ENCODE data around the gene NME7.
A peak's percentile ranks its signal among the peaks of the same experiment; 100 is the strongest.

NME7 gene

GRCh38 chr1:169106921-169107602, 260.5 kb downstream of the NME7 start:
- DNase-seq (ENCODE audit: low read depth) = no peak

GRCh38 chr1:169106095-169106920, 261.3 kb downstream of the NME7 start, which contains the start of gene ATP1B1:
Gene ATP1B1 (plus strand): TSS chr1:169106690. CDS start chr1:169106830, 140 bp downstream.
- DNase-seq (ENCODE audit: low read depth) = peak; percentile 74

GRCh38 chr1:169105434-169106094, 262.0 kb downstream of the NME7 start:
- DNase-seq (ENCODE audit: low read depth) = no peak

GRCh38 chr1:169105087-169105433, 262.5 kb downstream of the NME7 start:
- no peak for DNase-seq (ENCODE audit: low read depth)

- DNase-seq (ENCODE audit: low read depth) = no peak
Observed at GRCh38 chr1:169103480-169103893, 264.1 kb downstream of the NME7 start.

GRCh38 chr1:169103002-169103401, 264.6 kb downstream of the NME7 start:
- no peak for DNase-seq (ENCODE audit: low read depth)

GRCh38 chr1:169102567-169102966, 265.0 kb downstream of the NME7 start:
- no peak for DNase-seq (ENCODE audit: low read depth)

- DNase-seq (ENCODE audit: low read depth) = no peak
Observed at GRCh38 chr1:169100651-169101088, 266.9 kb downstream of the NME7 start.

GRCh38 chr1:169100208-169100607, 267.4 kb downstream of the NME7 start:
- DNase-seq (ENCODE audit: low read depth) = no peak

- DNase-seq (ENCODE audit: low read depth) = no peak
Observed at GRCh38 chr1:169099561-169099960, 268.0 kb downstream of the NME7 start.

GRCh38 chr1:169098380-169098779, 269.2 kb downstream of the NME7 start:
- no peak for DNase-seq (ENCODE audit: low read depth)

GRCh38 chr1:169094897-169095569, 272.6 kb downstream of the NME7 start:
- no peak for DNase-seq (ENCODE audit: low read depth)

GRCh38 chr1:169092399-169092798, 275.2 kb downstream of the NME7 start:
- no peak for DNase-seq (ENCODE audit: low read depth)

GRCh38 chr1:169091480-169091941, 276.1 kb downstream of the NME7 start:
- no peak for DNase-seq (ENCODE audit: low read depth)

- DNase-seq (ENCODE audit: low read depth) = no peak
Observed at GRCh38 chr1:169090900-169091311, 276.7 kb downstream of the NME7 start.

GRCh38 chr1:169090308-169090899, 277.2 kb downstream of the NME7 start:
- DNase-seq (ENCODE audit: low read depth) = no peak

GRCh38 chr1:169089776-169090175, 277.8 kb downstream of the NME7 start:
- no peak for DNase-seq (ENCODE audit: low read depth)

GRCh38 chr1:169087876-169088275, 279.7 kb downstream of the NME7 start:
- no peak for DNase-seq (ENCODE audit: low read depth)

- no peak for DNase-seq (ENCODE audit: low read depth)
Observed at GRCh38 chr1:169086603-169087455, 280.8 kb downstream of the NME7 start.

GRCh38 chr1:169085911-169086310, 281.7 kb downstream of the NME7 start:
- no peak for DNase-seq (ENCODE audit: low read depth)

Data from activated T-cell treated with anti-CD3 and anti-CD28 coated beads for 24 hours (primary cell).